HepG2 (cell line): Measurements from ENCODE around the gene ALPK3. TPM values are rescaled to one million over a fixed set of nuclear protein-coding genes. Genes with fewer than 3 reads are reported as not detected.

ENCODE experiments used
- FUBP1 ChIP-seq: sonication (generic); formaldehyde crosslinking; IDR thresholded peaks from 2 replicates; pipeline ENCODE4 v1.5.1; 2020; ENCODE audit warnings: missing genetic modification reagents, mild to moderate bottlenecking, borderline replicate concordance
- JARID2 ChIP-seq: sonication (generic); formaldehyde crosslinking; IDR thresholded peaks from 2 replicates; pipeline ENCODE4 v1.8.1; 2023; ENCODE audit warnings: missing genetic modification reagents, inconsistent platforms; ENCODE audit not compliant: insufficient replicate concordance
- ZBTB1 ChIP-seq: sonication (generic); formaldehyde crosslinking; IDR thresholded peaks from 2 replicates; pipeline ENCODE4 v1.4.0; 2020; ENCODE audit warnings: missing genetic modification reagents, borderline replicate concordance
- ZBTB40 ChIP-seq, 2 experiments: fragments of 450-650 bp in 1 of 2; sonication (generic) in 1 of 2; formaldehyde crosslinking in 1 of 2; IDR thresholded peaks; 2 replicates each; pipeline versions ENCODE4 v1.6.1 to v1.8.0; 2016 to 2022; ENCODE audit warnings: antibody characterized with exemption in 1 of 2, mild to moderate bottlenecking in 1 of 2, missing genetic modification reagents in 1 of 2
- ZMYM3 ChIP-seq: sonication (generic); formaldehyde crosslinking; IDR thresholded peaks from 2 replicates; pipeline ENCODE4 v1.5.1; 2020; ENCODE audit warnings: mild to moderate bottlenecking, missing genetic modification reagents
- ZNF720 ChIP-seq: sonication (generic); formaldehyde crosslinking; IDR thresholded peaks from 2 replicates; pipeline ENCODE4 v1.4.0; 2020; ENCODE audit warnings: missing genetic modification reagents
- polyA plus RNA-seq, 8 experiments: library from polyadenylated mRNA; depleted of rRNA in 3 of 8; stranded (reverse) in 7 of 8; unstranded in 1 of 8; fragments of >200 nt; fragmentation: Illumina TruSeq in 4 of 8; extraction: Trizol in 4 of 8; gene quantifications; 2 replicates each; pipeline versions ENCODE4 v1.2.1 to v1.2.3, GENCODE V29; 2011 to 2016; ENCODE audit warnings: low read depth in 4 of 8, missing spikeins in 1 of 8, mixed read lengths in 1 of 8; ENCODE audit not compliant: insufficient read depth in 1 of 8
- total RNA-seq, 5 experiments: library from RNA; depleted of rRNA; stranded (reverse); fragments of >200 nt; fragmentation: Illumina TruSeq; extraction: Trizol; gene quantifications; 2 replicates each; pipeline ENCODE4 v1.2.3, GENCODE V29; 2016; ENCODE audit warnings: low read depth in 1 of 5

Gene ALPK3
- total and polyA plus RNA-seq, 2 of the 13 experiments (the other 11 are each of a cell fraction or from before 2014, with no cell fraction given) = 0.04 to 0.42 TPM

- TF ChIP-seq ZBTB40 (IDR thresholded peaks at IDR 0.05) (no peak), ZBTB40 (CRISPR knock-in tag; IDR thresholded peaks at IDR 0.05) (no peak), ZNF720 (CRISPR knock-in tag) (no peak), FUBP1 (CRISPR knock-in tag) (no peak), ZMYM3 (CRISPR knock-in tag) (no peak), ZBTB1 (CRISPR knock-in tag) (no peak), JARID2 (no peak)
Measured at GRCh38 chr15:84785053-84785452, 32.1 kb upstream of the ALPK3 start (continued).
